PC-9 (cell line): ENCODE data around the gene CNTN6. TPM values are rescaled to one million over a fixed set of nuclear protein-coding genes. Genes with fewer than 3 reads are reported as not detected.

Source experiments
- BruUV-seq: library from RNA; stranded (reverse); fragments of 400-500 nt; replicated peaks from 2 replicates; lab custom pipeline; 2021; lab: Mats Ljungman, UMichigan
- CTCF ChIA-PET: fragments of 300-600 bp; sonication (Branson Sonifier 250); formaldehyde crosslinking; loops from one replicate; lab custom pipeline; 2022; ENCODE audit warnings: antibody characterized with exemption; lab: Charles Lee
- POLR2A ChIA-PET: fragments of 300-600 bp; sonication (Branson Sonifier 250); formaldehyde crosslinking; loops from one replicate; lab custom pipeline; 2022; ENCODE audit warnings: antibody characterized with exemption; ENCODE audit not compliant: unreplicated experiment; lab: Charles Lee
- DNase-seq, 2 experiments: peaks; one replicate each; pipeline versions ENCODE4 v3.0.0 to v3.0.0-alpha.2; 2015 to 2022; ENCODE audit warnings: mixed read lengths in 1 of 2
- H2AFZ ChIP-seq: fragments of 200-600 bp; sonication (generic); 2 replicates; pipeline ENCODE4 v1.8.1; 2017; ENCODE audit warnings: antibody characterized with exemption
- H3F3A ChIP-seq: fragments of 200-600 bp; sonication (generic); 2 replicates; pipeline ENCODE4 v1.8.1; 2017; ENCODE audit warnings: antibody characterized with exemption, mild to moderate bottlenecking, low read depth; ENCODE audit not compliant: insufficient read depth
- H3K27ac ChIP-seq: fragments of 200-600 bp; sonication (generic); 2 replicates; pipeline ENCODE4 v1.6.1; 2016; ENCODE audit warnings: mixed run types
- H3K27me3 ChIP-seq: fragments of 200-600 bp; sonication (generic); 2 replicates; pipeline ENCODE4 v1.6.1; 2016; ENCODE audit warnings: low read depth, mixed run types; ENCODE audit not compliant: insufficient read depth
- H3K36me3 ChIP-seq: fragments of 200-600 bp; sonication (generic); 2 replicates; pipeline ENCODE4 v1.6.1; 2016; ENCODE audit warnings: low read depth, mixed run types
- H3K4me1 ChIP-seq: fragments of 200-600 bp; sonication (generic); replicated peaks from 2 replicates; pipeline ENCODE4 v1.6.1; 2016; ENCODE audit warnings: mixed run types; ENCODE audit not compliant: insufficient read depth
- H3K4me2 ChIP-seq: fragments of 200-600 bp; sonication (generic); 2 replicates; pipeline ENCODE4 v1.6.1; 2017; ENCODE audit warnings: mixed run types
- H3K4me3 ChIP-seq: fragments of 200-600 bp; sonication (generic); 2 replicates; pipeline ENCODE4 v1.6.1; 2016; ENCODE audit warnings: mixed run types
- H3K79me2 ChIP-seq: fragments of 200-600 bp; sonication (generic); 2 replicates; pipeline ENCODE4 v1.6.1; 2017; ENCODE audit warnings: low read depth, mixed run types
- H3K9me2 ChIP-seq: fragments of 200-600 bp; sonication (generic); 2 replicates; pipeline ENCODE4 v1.8.1; 2017; ENCODE audit warnings: mild to moderate bottlenecking; ENCODE audit not compliant: insufficient read depth
- H3K9me3 ChIP-seq: fragments of 200-600 bp; sonication (generic); 2 replicates; pipeline ENCODE4 v1.8.1; 2016; ENCODE audit warnings: low read depth; ENCODE audit not compliant: insufficient read depth
- H4K20me1 ChIP-seq: fragments of 200-600 bp; sonication (generic); 2 replicates; pipeline ENCODE4 v1.8.1; 2017; ENCODE audit not compliant: insufficient read depth
- CTCF ChIP-seq: fragments of 200-600 bp; sonication (generic); conservative IDR thresholded peaks from 2 replicates; pipeline ENCODE4 v1.6.1; 2017; ENCODE audit warnings: mixed run types, antibody characterized with exemption, mild to moderate bottlenecking, moderate library complexity
- EZH2 ChIP-seq: fragments of 200-600 bp; sonication (generic); IDR thresholded peaks from 2 replicates; pipeline ENCODE4 v1.8.0; 2017; ENCODE audit warnings: antibody characterized with exemption, low read depth
- intact Hi-C: fragments of 100-400 bp; cut with micrococcal nuclease; formaldehyde crosslinking; loops from one replicate; pipeline ENCODE4 v1.10.0; 2022; ENCODE audit not compliant: unreplicated experiment
- total RNA-seq: library from RNA; stranded (reverse); gene quantifications from 2 replicates; pipeline ENCODE4 v1.2.3, GENCODE V29; 2021

The CNTN6 gene
- total RNA-seq, 1 experiment from 2014 or later, result not detected

GRCh38 chr3:1214933-1215332 is 122.1 kb downstream of the CNTN6 start:
- ChIA-PET POLR2A (no interaction called here), CTCF (no interaction called here)
- H3K27ac ChIP-seq, result no peak overlapping the region
- intact Hi-C loops, result no loop called here
- H2AFZ ChIP-seq, result no peak overlapping the region
- H3K9me3 ChIP-seq, result no peaks in the 10 kb centered on the region
- H3K4me3 ChIP-seq, result no peak overlapping the region
- TF ChIP-seq EZH2 (no peak), CTCF (no peak)
- no TSS peak for BruUV-seq
- no peaks in the 10 kb centered on the region for H3K79me2 ChIP-seq
- DNase-seq, result no peak
- no peaks in the 10 kb centered on the region for H3F3A ChIP-seq
- H3K36me3 ChIP-seq, result no peaks in the 10 kb centered on the region
- H3K4me2 ChIP-seq, result no peak overlapping the region
- H3K9me2 ChIP-seq, result no peaks in the 10 kb centered on the region
- no peaks in the 10 kb centered on the region for H4K20me1 ChIP-seq
- no peaks in the 10 kb centered on the region for H3K4me1 ChIP-seq
- H3K27me3 ChIP-seq, result no peaks in the 10 kb centered on the region

- no TSS peak for BruUV-seq
- TF ChIP-seq CTCF (no peak), EZH2 (no peak)
These were observed 124.0 kb downstream of the CNTN6 start for GRCh38 chr3:1216856-1217255.

GRCh38 chr3:1227111-1227510 is 134.3 kb downstream of the CNTN6 start:
- no peaks in the 10 kb centered on the region for H3F3A ChIP-seq
- no peaks in the 10 kb centered on the region for H3K9me3 ChIP-seq
- no peak for DNase-seq
- no peak overlapping the region for H3K4me2 ChIP-seq
- no TSS peak for BruUV-seq
- no peak overlapping the region for H3K4me3 ChIP-seq
- intact Hi-C loops, result no loop called here
- no peaks in the 10 kb centered on the region for H3K79me2 ChIP-seq
- H2AFZ ChIP-seq, result no peak overlapping the region
- no peaks in the 10 kb centered on the region for H3K36me3 ChIP-seq
- no peaks in the 10 kb centered on the region for H3K4me1 ChIP-seq
- H4K20me1 ChIP-seq, result no peaks in the 10 kb centered on the region
- H3K9me2 ChIP-seq, result no peaks in the 10 kb centered on the region
- no peaks in the 10 kb centered on the region for H3K27me3 ChIP-seq
- no peak overlapping the region for H3K27ac ChIP-seq
- TF ChIP-seq EZH2 (no peak), CTCF (no peak)
- POLR2A ChIA-PET, result no interaction called here
- CTCF ChIA-PET, result no interaction called here

More at GRCh38 chr3:1216856-1217255, 124.0 kb downstream of the CNTN6 start:
- no peak overlapping the region for H3K4me2 ChIP-seq
- no peaks in the 10 kb centered on the region for H3K27me3 ChIP-seq
- no peak overlapping the region for H2AFZ ChIP-seq
- H3K27ac ChIP-seq, result no peak overlapping the region
- CTCF ChIA-PET, result no interaction called here
- H3K4me3 ChIP-seq, result no peak overlapping the region
- H3K9me2 ChIP-seq, result no peaks in the 10 kb centered on the region
- no peaks in the 10 kb centered on the region for H3K36me3 ChIP-seq
- H3F3A ChIP-seq, result no peaks in the 10 kb centered on the region
- no peaks in the 10 kb centered on the region for H3K4me1 ChIP-seq
- POLR2A ChIA-PET, result no interaction called here
- no peaks in the 10 kb centered on the region for H4K20me1 ChIP-seq
- no peak for DNase-seq
- intact Hi-C loops, result no loop called here
- H3K9me3 ChIP-seq, result no peaks in the 10 kb centered on the region
- no peaks in the 10 kb centered on the region for H3K79me2 ChIP-seq
